Measurements from ENCODE around the gene SMOC2. TPM values are rescaled to one million over a fixed set of nuclear protein-coding genes. Genes with fewer than 3 reads are reported as not detected.

Gene SMOC2
- total RNA-seq, 1 experiment from 2014 or later: 2.1 TPM

- Mint-ChIP-seq H3K27me3 (ENCODE audit: low read depth) (peaks cover 2% of the 10 kb centered on the region; the same call in 1 of the 2 replicates), H3K36me3 (ENCODE audit: insufficient read depth in 1 of 3, low read depth in 3 of 3) (no peaks in the 10 kb centered on the region)
- TF ChIP-seq, protein P1, sequence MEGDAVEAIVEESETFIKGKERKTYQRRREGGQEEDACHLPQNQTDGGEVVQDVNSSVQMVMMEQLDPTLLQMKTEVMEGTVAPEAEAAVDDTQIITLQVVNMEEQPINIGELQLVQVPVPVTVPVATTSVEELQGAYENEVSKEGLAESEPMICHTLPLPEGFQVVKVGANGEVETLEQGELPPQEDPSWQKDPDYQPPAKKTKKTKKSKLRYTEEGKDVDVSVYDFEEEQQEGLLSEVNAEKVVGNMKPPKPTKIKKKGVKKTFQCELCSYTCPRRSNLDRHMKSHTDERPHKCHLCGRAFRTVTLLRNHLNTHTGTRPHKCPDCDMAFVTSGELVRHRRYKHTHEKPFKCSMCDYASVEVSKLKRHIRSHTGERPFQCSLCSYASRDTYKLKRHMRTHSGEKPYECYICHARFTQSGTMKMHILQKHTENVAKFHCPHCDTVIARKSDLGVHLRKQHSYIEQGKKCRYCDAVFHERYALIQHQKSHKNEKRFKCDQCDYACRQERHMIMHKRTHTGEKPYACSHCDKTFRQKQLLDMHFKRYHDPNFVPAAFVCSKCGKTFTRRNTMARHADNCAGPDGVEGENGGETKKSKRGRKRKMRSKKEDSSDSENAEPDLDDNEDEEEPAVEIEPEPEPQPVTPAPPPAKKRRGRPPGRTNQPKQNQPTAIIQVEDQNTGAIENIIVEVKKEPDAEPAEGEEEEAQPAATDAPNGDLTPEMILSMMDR (conservative IDR thresholded peaks at IDR 0.05): no peak
Observed at GRCh38 chr6:168458101-168458500, 17.1 kb downstream of the SMOC2 start.

More at GRCh38 chr6:168458101-168458500, 17.1 kb downstream of the SMOC2 start:
- Histone ChIP-seq H2AK5ac (ENCODE audit: insufficient read length, low read length) (no peak overlapping the region), H4K20me1 (ENCODE audit: control insufficient read depth, insufficient read depth, insufficient read length) (no peaks in the 10 kb centered on the region), H3T11ph (ENCODE audit: low read length) (no peak overlapping the region), H3K4me2 (ENCODE audit: insufficient read depth, insufficient read length, low read length) (no peak overlapping the region), H3K27ac (ENCODE audit: insufficient read length, low read depth, low read length) (no peak overlapping the region), H3K27me3 (ENCODE audit: insufficient read depth, low read length) (no peaks in the 10 kb centered on the region), H2AFZ (ENCODE audit: low read length) (no peak overlapping the region), H3K4ac (ENCODE audit: low read depth, low read length) (no peak overlapping the region), H2BK12ac (ENCODE audit: insufficient read length, low read depth, low read length) (no peak overlapping the region), H3K79me1 (ENCODE audit: insufficient read depth, low read depth, low read length, poor library complexity, severe bottlenecking) (no peaks in the 10 kb centered on the region), H4K8ac (replicated peaks; ENCODE audit: insufficient read length, low read depth, low read length) (no peak overlapping the region), H2BK20ac (ENCODE audit: low read depth, low read length, poor library complexity, severe bottlenecking) (no peak overlapping the region), H3K9ac (ENCODE audit: extremely low read depth, insufficient read length, low read length) (no peak overlapping the region), H3K9me3 (ENCODE audit: control insufficient read depth, low read depth, low read length) (no peaks in the 10 kb centered on the region), H3K79me2 (ENCODE audit: insufficient read depth, low read length) (no peaks in the 10 kb centered on the region), H2BK120ac (ENCODE audit: low read depth, low read length, poor library complexity, severe bottlenecking) (no peak overlapping the region), H2BK15ac (ENCODE audit: low read depth, low read length) (no peak overlapping the region), H3K56ac (ENCODE audit: insufficient read length, low read depth, low read length) (no peak overlapping the region), H4K5ac (ENCODE audit: insufficient read length, low read depth, low read length) (no peak overlapping the region), H3K14ac (ENCODE audit: insufficient read depth, low read length) (no peak overlapping the region), H2BK5ac (ENCODE audit: insufficient read length, low read length) (no peak overlapping the region), H3K23me2 (ENCODE audit: insufficient read length, low read depth, low read length, poor library complexity, severe bottlenecking) (no peaks in the 10 kb centered on the region), H4K91ac (ENCODE audit: insufficient read length, low read depth, low read length) (no peak overlapping the region), H3K18ac (ENCODE audit: insufficient read length, low read depth, low read length) (no peak overlapping the region), H3K4me1 (ENCODE audit: insufficient read depth, low read length) (no peaks in the 10 kb centered on the region), H3K23ac (ENCODE audit: insufficient read length, low read depth, low read length) (no peak overlapping the region)
- no CpG with 5 or more reads among the region's 12 CpGs for WGBS (ENCODE audit: extremely low coverage, insufficient read length, low lambda C conversion rate)
- no peak for DNase-seq
- Mint-ChIP-seq H3K4me1 (peaks cover 3 to 13% of the 10 kb centered on the region in 2 experiments; a peak in 2 of 4 replicates), H3K9me3 (no peaks in the 10 kb centered on the region), H3K4me3 (no peak overlapping the region), H3K27ac (no peak overlapping the region)
